ENCODE measurements around the gene CD302.
"Not testable (repeated sequence)": the region's sequence is repeated elsewhere in the genome, so short reads cannot be mapped to it uniquely, and the experiment has no call there.

The CD302 gene, protein sequence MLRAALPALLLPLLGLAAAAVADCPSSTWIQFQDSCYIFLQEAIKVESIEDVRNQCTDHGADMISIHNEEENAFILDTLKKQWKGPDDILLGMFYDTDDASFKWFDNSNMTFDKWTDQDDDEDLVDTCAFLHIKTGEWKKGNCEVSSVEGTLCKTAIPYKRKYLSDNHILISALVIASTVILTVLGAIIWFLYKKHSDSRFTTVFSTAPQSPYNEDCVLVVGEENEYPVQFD

GRCh38 chr2:159797543-159798375, at the start of gene CD302:
Gene CD302, minus strand, starts transcription at chr2:159798208. Its CDS starts 10 bp downstream, at chr2:159798198.
- H3K4me3 ChIP-seq (ENCODE audit: low read depth, low read length), result peak within 1 kb of the TSS; percentile 85
- TF ChIP-seq CTCF (IDR thresholded peaks at IDR 0.05; ENCODE audit: borderline replicate concordance, insufficient read depth, low read depth, low read length), result no peak

DNA sequence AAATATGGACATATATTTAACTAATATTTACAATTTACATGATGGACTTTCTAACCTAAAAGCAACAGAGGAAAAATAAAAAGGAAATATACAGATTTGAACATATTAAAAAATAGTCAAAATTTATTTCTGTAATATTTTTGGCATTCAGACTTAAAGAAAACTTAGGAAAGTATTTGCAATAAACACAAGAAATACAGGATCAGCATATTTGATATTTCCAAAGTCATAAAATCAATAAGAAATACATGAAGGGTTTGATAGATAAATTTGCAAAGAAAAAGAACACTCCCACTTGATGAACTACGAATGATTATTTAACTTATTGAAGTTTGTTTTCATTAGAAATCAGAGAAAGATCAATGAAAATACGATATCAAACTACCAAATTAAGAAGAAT, 48.6 kb upstream of the CD302 start:
- H3K4me3 ChIP-seq (ENCODE audit: low read depth, low read length), result no peak overlapping the region
- TF ChIP-seq CTCF (IDR thresholded peaks at IDR 0.05; ENCODE audit: borderline replicate concordance, insufficient read depth, low read depth, low read length), result no peak

- no peak for TF ChIP-seq CTCF (IDR thresholded peaks at IDR 0.05; ENCODE audit: borderline replicate concordance, insufficient read depth, low read depth, low read length)
Observed at GRCh38 chr2:159840616-159841015, 42.6 kb upstream of the CD302 start.

GRCh38 chr2:159832858-159833257, 34.9 kb upstream of the CD302 start:
- H3K4me3 ChIP-seq (ENCODE audit: low read depth, low read length), result no peak overlapping the region
- no peak for TF ChIP-seq CTCF (IDR thresholded peaks at IDR 0.05; ENCODE audit: borderline replicate concordance, insufficient read depth, low read depth, low read length)

More at GRCh38 chr2:159840616-159841015, 42.6 kb upstream of the CD302 start:
- no peak overlapping the region for H3K4me3 ChIP-seq (ENCODE audit: low read depth, low read length)

DNA sequence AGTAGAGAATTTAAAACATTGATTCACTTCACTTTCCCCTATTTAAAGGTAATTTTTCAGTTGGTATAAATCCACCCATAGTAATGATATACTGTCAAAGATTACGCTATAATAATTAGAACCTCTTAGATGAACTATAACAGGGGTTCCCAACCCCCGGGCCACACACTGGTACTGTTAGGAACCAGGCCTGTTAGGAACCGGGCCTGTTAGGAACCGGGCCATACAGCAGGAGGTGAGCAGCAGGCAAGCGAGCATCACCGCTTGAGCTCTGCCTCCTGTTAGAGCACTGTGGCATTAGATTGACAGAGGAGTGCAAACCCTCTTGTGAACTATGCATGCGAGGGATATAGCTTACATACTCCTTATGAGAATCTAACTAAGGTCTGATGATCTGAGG, 34.0 kb upstream of the CD302 start:
- no peak for TF ChIP-seq CTCF (IDR thresholded peaks at IDR 0.05; ENCODE audit: borderline replicate concordance, insufficient read depth, low read depth, low read length)
- H3K4me3 ChIP-seq (ENCODE audit: low read depth, low read length), result no peak overlapping the region

- no peak for TF ChIP-seq CTCF (IDR thresholded peaks at IDR 0.05; ENCODE audit: borderline replicate concordance, insufficient read depth, low read depth, low read length)
- no peak overlapping the region for H3K4me3 ChIP-seq (ENCODE audit: low read depth, low read length)
Observed at GRCh38 chr2:159829376-159829775, 31.4 kb upstream of the CD302 start.

DNA sequence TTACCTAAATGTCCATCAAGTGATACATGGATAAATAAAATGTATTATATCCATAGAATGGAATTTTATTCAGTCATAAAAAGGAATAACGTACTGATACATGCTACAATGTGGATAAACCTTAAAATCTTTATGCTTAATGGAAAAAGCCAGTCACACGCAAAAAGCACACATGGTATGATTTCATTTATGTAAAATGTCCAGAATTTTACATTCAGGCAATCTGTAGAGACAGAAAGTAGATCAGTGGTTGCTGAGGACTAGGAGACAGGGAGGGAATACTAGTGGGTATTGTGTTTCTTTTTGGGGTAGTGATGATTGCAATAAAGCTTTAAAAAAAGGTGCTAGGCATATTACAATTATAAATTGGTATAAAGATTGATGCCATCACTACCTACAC, 30.7 kb upstream of the CD302 start:
- no peak for TF ChIP-seq CTCF (IDR thresholded peaks at IDR 0.05; ENCODE audit: borderline replicate concordance, insufficient read depth, low read depth, low read length)
- no peak overlapping the region for H3K4me3 ChIP-seq (ENCODE audit: low read depth, low read length)

- H3K4me3 ChIP-seq (ENCODE audit: low read depth, low read length), result not testable (repeated sequence)
Observed at GRCh38 chr2:159822478-159822833, 24.4 kb upstream of the CD302 start.

DNA sequence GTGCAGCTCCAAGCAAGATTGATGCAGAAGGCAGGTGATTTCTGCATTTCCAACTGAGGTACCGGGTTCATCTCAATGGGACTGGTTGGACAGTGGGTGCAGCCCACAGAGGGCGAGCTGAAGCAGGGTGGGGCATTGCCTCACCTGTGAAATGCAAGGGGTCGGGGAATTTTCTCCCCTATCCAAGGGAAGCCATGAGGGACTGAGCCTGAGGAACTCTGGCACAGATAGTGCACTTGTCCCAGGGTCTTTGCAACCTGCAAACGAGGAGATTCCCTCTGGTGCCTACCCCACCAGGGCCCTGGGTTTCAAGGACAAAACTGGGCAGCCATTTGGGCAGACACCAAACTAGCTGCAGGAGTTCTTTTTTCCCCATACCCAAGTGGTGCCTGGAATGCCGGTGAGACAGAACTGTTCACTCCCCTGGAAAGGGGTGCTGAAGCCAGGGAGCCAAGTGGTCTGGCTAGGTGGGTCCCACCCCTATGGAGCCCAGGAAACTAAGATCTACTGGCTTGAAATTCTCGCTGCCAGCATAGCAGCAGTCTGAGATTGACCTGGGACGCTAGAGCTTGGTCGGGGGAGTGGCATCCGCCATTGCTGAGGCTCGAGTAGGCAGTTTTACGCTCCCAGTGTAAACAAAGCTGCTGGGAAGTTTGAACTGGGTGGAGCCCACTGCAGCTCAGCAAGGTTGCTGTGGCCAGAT, 23.9 kb upstream of the CD302 start:
- not testable (repeated sequence) for H3K4me3 ChIP-seq (ENCODE audit: low read depth, low read length)

Data from GM12875 (cell line).